ENCODE data around the gene FCAMR.

FCAMR gene

DNA sequence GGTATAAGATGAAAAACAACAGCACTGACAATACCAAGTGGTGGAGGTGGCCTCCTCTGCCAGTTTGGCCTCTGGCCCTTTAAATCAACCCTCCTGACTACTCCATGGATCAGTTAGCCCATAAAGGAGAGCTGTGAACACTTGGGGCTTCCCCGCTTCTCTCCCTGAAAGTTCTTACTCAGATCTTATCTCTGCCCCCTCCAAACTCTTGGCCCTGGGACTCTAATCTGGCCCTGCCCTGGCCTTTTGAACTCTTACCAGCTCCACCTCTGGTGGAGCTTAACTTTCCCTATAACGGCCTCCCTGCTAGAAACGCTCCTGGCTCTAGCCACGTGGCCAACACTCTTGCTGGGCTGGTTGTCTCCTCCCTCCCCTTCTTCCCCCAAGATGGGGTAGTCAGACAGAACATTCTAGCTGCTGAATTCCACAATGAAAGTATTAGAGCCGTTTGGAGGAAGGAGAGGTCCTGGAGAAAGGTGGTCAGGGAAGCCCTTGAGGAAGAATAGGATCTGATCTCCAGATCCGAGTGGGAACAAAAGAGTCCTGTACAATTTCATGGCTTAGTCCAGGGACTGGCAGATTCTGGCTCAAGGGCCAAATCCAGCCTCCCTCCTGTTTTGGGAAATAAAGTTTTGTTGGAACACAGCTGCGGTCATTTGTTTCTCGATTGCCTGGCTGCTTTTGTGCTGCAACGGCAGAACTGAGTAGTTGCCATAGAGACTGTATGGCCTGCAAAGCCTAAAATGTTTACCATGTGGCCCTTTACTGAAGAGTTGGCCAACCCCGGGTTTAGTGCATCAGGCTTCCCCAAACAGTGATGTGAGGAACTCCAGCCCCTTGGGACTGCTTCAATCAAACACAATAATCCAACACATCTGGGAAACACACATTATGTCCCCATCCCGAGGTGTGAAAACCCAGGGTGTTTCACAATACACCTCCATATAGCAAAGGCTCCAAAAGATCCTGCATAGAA, 14.5 kb downstream of the FCAMR start:
- DNase-seq: no peak

- DNase-seq: peak in 1 of 2 experiments; percentile 11
Measured at GRCh38 chr1:206954459-206955342, 15.6 kb downstream of the FCAMR start.

- no peak for DNase-seq
Measured at GRCh38 chr1:206953626-206954025, 16.6 kb downstream of the FCAMR start.

- DNase-seq: no peak
Measured at GRCh38 chr1:206953126-206953525, 17.1 kb downstream of the FCAMR start.

DNA sequence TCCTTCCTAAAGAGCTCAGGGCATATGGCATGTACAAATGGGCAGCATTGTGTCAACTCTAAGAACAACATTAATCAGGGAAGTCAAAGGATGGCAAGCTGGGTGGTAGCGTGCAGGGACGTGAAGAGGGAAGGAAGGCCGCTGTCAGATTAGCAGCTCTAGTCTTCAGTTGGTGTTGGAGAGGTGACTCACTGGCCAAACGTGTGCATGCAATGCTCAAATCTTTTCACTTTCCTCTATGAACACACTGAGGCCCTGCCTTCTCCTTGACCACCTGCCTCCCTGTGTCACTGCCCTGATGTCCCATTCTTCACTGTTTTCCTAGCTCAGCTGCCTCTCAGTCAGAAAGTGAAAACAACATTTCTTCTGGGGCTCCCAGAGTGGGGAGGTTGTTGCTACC, 18.1 kb downstream of the FCAMR start:
- no peak for DNase-seq

GRCh38 chr1:206951318-206952100, 18.8 kb downstream of the FCAMR start:
- DNase-seq: no peak

DNA sequence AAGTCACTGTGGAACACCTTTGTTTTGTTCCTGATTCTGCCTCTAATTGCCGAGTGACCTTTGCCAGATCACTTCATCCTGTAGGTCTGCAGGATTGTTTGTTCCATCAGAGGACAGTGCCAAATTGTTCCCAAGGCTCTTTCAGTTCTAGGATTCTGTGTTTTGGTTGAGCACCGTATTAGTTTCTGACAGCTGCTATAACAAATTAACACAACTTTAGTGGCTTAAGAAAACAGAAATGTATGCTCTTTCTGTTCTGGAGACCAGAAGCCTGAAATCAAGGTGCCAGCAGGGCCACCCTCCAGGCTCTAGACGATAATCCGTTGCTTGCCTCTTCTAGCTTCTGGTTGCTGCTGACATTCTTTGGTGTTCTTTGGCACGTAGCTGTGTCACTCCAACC, 20.6 kb downstream of the FCAMR start:
- no peak for DNase-seq

DNA sequence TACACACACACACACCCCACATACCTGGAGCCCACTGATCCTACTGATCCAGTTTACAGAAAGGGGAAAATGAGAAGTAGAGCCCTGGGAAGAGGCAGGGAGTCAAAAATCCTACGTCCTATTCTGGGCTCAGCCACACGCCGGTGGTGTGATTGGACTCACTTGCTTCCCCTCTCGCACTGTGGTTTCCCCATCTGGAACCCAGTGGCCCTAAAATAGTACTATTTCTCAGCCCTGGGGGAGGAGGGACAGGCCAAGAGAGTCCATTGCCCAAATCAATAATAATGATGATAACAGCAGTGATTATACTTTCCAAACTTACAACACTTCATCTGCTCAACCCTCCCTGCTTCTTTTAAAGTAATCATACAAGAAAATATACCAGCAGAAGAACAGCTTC, 21.1 kb downstream of the FCAMR start:
- DNase-seq: no peak

GRCh38 chr1:206947255-206947654, 23.0 kb downstream of the FCAMR start:
- no peak for DNase-seq

- DNase-seq: no peak
Measured at GRCh38 chr1:206946261-206946660, 24.0 kb downstream of the FCAMR start, which contains the start of gene PIGR. Gene PIGR (minus strand): TSS chr1:206946466. CDS start chr1:206940531, 5,935 bp downstream.

- no peak for DNase-seq
Measured at GRCh38 chr1:206945779-206946178, 24.5 kb downstream of the FCAMR start.

- no peak for DNase-seq
Measured at GRCh38 chr1:206944703-206945102, 25.6 kb downstream of the FCAMR start.

DNA sequence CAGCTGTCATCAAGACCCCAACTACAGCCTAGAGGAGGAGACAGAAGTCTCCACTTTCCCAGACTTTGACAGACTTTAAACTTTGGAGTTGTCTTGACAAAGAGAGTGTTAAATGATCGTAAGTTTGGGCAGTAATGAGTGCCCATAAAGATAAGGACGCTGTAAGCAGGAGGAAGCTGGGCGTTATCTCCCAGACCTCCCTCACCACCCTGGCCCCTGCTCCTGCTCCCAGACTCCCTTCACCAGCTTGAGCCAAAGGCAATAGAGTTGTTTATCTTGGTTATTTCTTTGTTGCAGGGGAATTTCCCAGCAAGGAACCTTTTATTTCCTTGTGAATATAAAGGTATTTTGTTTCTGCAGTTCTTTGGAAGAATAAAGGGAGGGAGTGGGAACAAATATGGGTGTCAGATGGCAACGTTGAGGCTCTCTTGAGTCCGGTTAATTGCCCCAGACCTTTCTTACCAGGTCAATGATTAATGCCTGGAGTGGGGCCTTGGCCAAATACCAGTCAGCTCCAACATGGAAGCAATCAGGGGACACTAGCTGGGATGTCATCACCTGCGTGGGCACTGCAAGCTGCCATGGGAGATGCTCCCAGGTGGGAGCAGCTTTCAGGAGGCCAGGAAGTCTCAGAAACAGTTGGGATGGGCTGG, 28.4 kb downstream of the FCAMR start:
- no peak for DNase-seq

GRCh38 chr1:206940588-206940936, 29.7 kb downstream of the FCAMR start:
- no peak for DNase-seq

- no peak for DNase-seq
Measured at GRCh38 chr1:206939841-206940587, 30.2 kb downstream of the FCAMR start.

GRCh38 chr1:206939131-206939530, 31.1 kb downstream of the FCAMR start:
- no peak for DNase-seq

- no peak for DNase-seq
Measured at GRCh38 chr1:206937425-206937824, 32.8 kb downstream of the FCAMR start.

GRCh38 chr1:206935491-206936067, 34.7 kb downstream of the FCAMR start:
- DNase-seq: no peak

DNA sequence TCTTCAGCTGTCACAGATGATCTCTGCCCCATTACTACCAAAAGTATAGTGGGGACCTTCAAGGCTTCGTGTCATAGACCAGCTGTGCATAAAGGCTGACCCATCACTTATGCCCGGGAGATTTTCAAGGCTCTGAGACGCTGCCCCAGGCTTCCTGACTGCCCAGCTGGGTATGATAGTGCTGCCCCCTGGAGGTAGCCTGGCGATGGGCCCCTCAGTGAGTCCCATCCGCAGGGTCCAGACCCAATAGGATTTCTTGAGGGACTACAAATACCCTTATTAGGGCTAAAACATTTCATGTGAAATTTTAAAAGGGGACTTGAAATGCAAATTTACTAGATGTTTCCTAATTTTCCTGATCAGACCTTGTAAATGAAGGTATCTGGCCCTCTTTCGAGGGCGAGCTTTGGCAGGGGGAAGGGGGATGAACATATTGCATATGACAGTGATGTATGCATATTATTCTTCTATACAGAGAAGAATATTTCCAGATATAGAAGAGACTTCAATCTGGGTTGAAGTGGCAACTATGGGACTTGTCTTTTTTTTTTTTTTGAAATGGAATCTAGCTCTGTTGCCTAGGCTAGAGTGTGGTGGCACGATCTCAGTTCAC, 36.8 kb downstream of the FCAMR start:
- peak in 1 of 2 experiments; percentile 21 for DNase-seq

GRCh38 chr1:206932177-206932576, 38.1 kb downstream of the FCAMR start:
- DNase-seq: no peak

DNA sequence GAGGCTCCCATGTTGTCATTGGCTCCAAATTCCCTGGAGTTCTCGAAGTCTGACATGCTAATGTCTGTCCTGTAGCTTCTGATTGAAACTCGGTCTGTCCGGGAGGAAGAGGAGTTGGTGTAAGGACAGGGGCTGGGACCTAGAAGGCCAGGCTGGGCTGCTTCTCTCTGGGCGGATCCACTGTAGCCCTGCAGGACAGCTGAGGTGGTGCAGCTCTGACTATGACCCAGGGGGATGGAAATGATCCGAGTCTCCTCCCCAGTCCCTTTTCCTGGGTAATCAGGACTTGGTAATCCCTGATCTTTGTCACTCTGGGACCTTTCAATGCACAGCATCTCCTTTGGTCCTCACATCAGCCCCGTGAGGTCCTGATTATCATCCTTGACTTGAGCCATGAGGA, 38.6 kb downstream of the FCAMR start:
- DNase-seq: no peak

Measured in NCI-H446 (cell line).